Medulla oblongata (tissue), 1 donor: ENCODE results near the gene FFAR2.
"Not testable (repeated sequence)": the region's sequence is repeated elsewhere in the genome, so short reads cannot be mapped to it uniquely, and the experiment has no call there.

Experiments used
- DNase-seq: peaks from one replicate; pipeline ENCODE4 v3.0.0-alpha.2; 2015; ENCODE audit errors: extremely low spot score

The FFAR2 gene

GRCh38 chr19:35447606-35448469 is at the start of gene FFAR2:
TSS of gene FFAR2 (plus strand) at chr19:35448257. CDS start at chr19:35449715, 1,458 bp downstream.
- DNase-seq, result no peak

GRCh38 chr19:35398570-35398969 is 49.5 kb upstream of the FFAR2 start:
- no peak for DNase-seq

GRCh38 chr19:35399231-35399630 is 48.8 kb upstream of the FFAR2 start:
- no peak for DNase-seq

GRCh38 chr19:35399948-35400772 is 47.9 kb upstream of the FFAR2 start:
- DNase-seq, result no peak

- DNase-seq, result no peak
Observed at GRCh38 chr19:35400773-35401100, 47.3 kb upstream of the FFAR2 start.

GRCh38 chr19:35401416-35401815 is 46.6 kb upstream of the FFAR2 start:
- not testable (repeated sequence) for DNase-seq

- no peak for DNase-seq
Observed at GRCh38 chr19:35403116-35403760, 44.8 kb upstream of the FFAR2 start.

GRCh38 chr19:35404879-35405622 is 43.0 kb upstream of the FFAR2 start:
- DNase-seq, result no peak

GRCh38 chr19:35407619-35408018 is 40.4 kb upstream of the FFAR2 start:
- DNase-seq, result no peak

- no peak for DNase-seq
Observed at GRCh38 chr19:35408284-35409171, 39.5 kb upstream of the FFAR2 start.

GRCh38 chr19:35409191-35409590 is 38.9 kb upstream of the FFAR2 start:
- DNase-seq, result no peak

- no peak for DNase-seq
Observed at GRCh38 chr19:35410487-35410886, 37.6 kb upstream of the FFAR2 start.

- no peak for DNase-seq
Observed at GRCh38 chr19:35414442-35414841, 33.6 kb upstream of the FFAR2 start.

GRCh38 chr19:35416331-35416730 is 31.7 kb upstream of the FFAR2 start:
- no peak for DNase-seq

GRCh38 chr19:35417278-35417677 is 30.8 kb upstream of the FFAR2 start:
- DNase-seq, result no peak

GRCh38 chr19:35417713-35418534 is 30.1 kb upstream of the FFAR2 start:
- DNase-seq, result no peak

- DNase-seq, result no peak
Observed at GRCh38 chr19:35419046-35419445, 29.0 kb upstream of the FFAR2 start.

GRCh38 chr19:35419805-35420204 is 28.3 kb upstream of the FFAR2 start:
- DNase-seq, result no peak

- DNase-seq, result no peak
Observed at GRCh38 chr19:35421362-35421761, 26.7 kb upstream of the FFAR2 start.

- not testable (repeated sequence) for DNase-seq
Observed at GRCh38 chr19:35423406-35423805, 24.7 kb upstream of the FFAR2 start.
